GM10248 (cell line): ENCODE results near the gene CCR7.

ENCODE experiments used
- CTCF ChIA-PET: fragments of 300-600 bp; sonication (Branson Sonifier 250); formaldehyde crosslinking; extraction: SDS; loops from one replicate; lab custom pipeline; 2021; ENCODE audit warnings: antibody characterized with exemption; lab: Yijun Ruan, JAX
- POLR2A ChIA-PET: fragments of 350-650 bp; sonication (Branson Sonifier 250); formaldehyde crosslinking; extraction: SDS; loops from one replicate; lab custom pipeline; 2020; ENCODE audit warnings: antibody characterized with exemption; lab: Yijun Ruan, JAX
- DNase-seq: peaks from one replicate; pipeline ENCODE4 v3.0.0; 2012; ENCODE audit errors: extremely low spot score
- CTCF ChIP-seq: IDR thresholded peaks from 2 replicates; pipeline ENCODE4 v1.5.1; 2012; ENCODE audit warnings: mild to moderate bottlenecking, low read depth; ENCODE audit errors: extremely low read depth, missing control alignments, control extremely low read depth

CCR7 gene

DNA sequence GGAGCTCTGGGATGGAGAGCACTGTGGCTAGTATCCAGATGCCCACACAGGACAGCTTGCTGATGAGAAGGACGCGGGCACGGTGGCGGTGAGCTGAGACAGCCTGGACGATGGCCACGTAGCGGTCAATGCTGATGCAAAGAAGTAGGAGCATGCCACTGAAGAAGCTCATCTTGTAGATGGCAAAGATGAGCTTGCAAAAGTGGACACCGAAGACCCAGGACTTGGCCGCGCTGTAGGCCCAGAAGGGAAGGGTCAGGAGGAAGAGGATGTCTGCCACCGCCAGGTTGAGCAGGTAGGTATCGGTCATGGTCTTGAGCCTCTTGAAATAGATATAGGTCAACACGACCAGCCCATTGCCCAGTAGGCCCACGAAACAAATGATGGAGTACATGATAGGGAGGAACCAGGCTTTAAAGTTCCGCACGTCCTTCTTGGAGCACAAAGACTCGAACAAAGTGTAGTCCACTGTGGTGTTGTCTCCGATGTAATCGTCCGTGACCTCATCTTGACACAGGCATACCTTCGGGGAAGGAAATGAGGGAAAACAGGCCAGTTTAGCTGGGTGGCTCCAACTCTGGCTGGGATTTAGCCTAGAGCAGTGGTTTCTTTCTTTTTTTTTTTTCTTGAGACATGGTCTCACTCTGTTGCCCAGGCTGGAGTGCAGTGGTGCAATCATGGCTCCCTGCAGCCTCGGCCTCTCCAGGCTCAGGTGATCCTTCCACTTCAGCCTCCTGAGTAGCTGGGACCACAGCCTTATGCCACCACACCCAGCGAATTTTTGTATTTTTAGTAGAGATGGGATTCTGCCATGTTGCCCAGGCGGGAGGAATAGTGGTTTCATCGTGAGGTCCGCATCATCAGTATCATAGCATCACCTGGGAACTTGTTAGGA is 9.7 kb downstream of the CCR7 start:
- ChIA-PET CTCF (interaction anchor here (0.8 to 24.3 kb wide), 9 partner anchors 7 to 194 kb away, joined by 3 to 356 read pairs (median 6); no protein-coding TSS in a partner anchor), POLR2A (interaction anchor here (0.6 to 2.8 kb wide), 7 partner anchors 12 to 1138 kb away, joined by 3 to 10 read pairs (median 3); no protein-coding TSS in a partner anchor)
- no peak for TF ChIP-seq CTCF
- DNase-seq, result no peak

DNA sequence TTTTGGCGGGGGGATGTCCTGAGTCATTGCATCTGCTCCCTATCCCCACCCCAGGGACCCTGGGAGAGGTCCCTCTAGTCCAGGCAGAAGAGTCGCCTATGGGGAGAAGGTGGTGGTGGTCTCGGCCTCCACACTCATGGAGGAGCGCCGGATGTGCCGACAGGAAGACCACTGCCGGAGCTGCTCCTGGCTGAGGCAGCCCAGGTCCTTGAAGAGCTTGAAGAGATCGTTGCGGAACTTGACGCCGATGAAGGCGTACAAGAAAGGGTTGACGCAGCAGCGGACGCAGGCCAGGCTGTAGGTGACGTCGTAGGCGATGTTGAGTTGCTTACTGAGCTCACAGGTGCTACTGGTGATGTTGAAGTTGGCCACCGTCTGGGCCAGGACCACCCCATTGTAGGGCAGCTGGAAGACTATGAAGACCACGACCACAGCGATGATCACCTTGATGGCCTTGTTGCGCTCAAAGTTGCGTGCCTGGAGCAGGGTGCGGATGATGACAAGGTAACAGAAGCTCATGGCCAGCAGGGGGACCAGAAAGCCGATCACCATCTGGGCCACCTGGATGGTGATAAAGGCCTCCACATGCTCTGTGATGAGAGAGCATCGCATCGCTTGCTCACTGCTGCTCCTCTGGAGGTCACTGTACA is 10.5 kb downstream of the CCR7 start:
- no peak for TF ChIP-seq CTCF
- CTCF ChIA-PET, result interaction anchor here (0.8 to 24.3 kb wide), 8 partner anchors 9 to 193 kb away, joined by 3 to 356 read pairs (median 6); partner anchors contain the start of gene IGFBP4
- DNase-seq, result no peak
- POLR2A ChIA-PET, result interaction anchor here (0.6 to 2.8 kb wide), 6 partner anchors 9 to 1138 kb away, joined by 3 to 10 read pairs (median 4); no protein-coding TSS in a partner anchor

DNA sequence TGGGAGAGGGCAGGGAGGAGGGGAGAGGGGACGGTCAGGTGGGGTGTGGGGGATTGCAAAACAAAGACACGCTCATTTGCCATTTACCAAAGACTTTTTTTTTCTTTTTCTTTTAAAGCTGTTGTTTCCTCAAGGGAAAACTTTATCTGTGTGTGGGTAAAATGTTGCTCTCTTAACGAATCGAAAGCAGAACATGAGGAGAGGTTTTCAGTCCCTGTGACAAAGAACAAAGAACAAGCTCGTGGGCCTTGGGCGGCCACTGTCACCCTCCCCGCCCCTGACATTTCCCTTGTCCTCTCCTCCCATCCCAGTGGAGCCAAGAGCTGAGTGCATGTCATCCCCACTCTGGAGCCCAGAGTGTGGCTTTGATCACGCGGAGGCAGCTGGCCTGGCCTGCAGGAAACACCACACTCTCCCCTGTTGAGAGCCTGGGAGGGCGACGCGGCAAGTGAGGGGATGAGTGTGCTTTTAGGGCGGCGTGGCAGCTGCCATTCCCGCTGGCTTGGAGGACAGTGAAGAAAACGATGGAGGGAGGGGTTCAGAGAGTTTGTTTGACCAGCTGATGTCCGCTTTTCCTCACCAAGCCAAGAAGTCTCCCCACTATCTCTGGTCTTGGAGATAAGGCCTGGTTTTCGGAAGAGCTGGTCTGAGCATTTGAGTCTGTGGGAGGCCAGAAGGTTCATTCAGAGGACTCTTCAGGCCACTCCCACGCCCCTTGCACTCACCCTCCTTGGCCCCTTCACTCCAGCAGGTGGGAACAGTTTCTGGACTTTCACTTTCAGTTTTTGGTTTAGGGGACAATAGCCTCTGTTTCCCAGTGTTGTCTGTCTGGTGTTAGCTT is 11.4 kb downstream of the CCR7 start:
- no peak for DNase-seq
- TF ChIP-seq CTCF, result no peak
- CTCF ChIA-PET, result interaction anchor here (1.4 to 24.3 kb wide), 6 partner anchors 16 to 192 kb away, joined by 4 to 356 read pairs (median 8); partner anchors contain the start of gene IGFBP4
- POLR2A ChIA-PET, result interaction anchor here (0.5 to 4.1 kb wide), 6 partner anchors 10 to 1066 kb away, joined by 3 to 21 read pairs (median 4); no protein-coding TSS in a partner anchor

GRCh38 chr17:40552806-40553693 is 12.2 kb downstream of the CCR7 start:
- CTCF ChIA-PET, result interaction anchor here (2.1 to 24.3 kb wide), 3 partner anchors 7 to 109 kb away, joined by 8 to 356 read pairs (median 17); partner anchors contain the start of gene IGFBP4
- POLR2A ChIA-PET, result interaction anchor here (1.1 to 4.1 kb wide), 3 partner anchors 11 to 62 kb away, joined by 4 to 21 read pairs (median 4); no protein-coding TSS in a partner anchor

More at GRCh38 chr17:40552806-40553693, 12.2 kb downstream of the CCR7 start:
- TF ChIP-seq CTCF, result no peak
- no peak for DNase-seq
